ENCODE results near the gene RRP8.

Gene RRP8

DNA sequence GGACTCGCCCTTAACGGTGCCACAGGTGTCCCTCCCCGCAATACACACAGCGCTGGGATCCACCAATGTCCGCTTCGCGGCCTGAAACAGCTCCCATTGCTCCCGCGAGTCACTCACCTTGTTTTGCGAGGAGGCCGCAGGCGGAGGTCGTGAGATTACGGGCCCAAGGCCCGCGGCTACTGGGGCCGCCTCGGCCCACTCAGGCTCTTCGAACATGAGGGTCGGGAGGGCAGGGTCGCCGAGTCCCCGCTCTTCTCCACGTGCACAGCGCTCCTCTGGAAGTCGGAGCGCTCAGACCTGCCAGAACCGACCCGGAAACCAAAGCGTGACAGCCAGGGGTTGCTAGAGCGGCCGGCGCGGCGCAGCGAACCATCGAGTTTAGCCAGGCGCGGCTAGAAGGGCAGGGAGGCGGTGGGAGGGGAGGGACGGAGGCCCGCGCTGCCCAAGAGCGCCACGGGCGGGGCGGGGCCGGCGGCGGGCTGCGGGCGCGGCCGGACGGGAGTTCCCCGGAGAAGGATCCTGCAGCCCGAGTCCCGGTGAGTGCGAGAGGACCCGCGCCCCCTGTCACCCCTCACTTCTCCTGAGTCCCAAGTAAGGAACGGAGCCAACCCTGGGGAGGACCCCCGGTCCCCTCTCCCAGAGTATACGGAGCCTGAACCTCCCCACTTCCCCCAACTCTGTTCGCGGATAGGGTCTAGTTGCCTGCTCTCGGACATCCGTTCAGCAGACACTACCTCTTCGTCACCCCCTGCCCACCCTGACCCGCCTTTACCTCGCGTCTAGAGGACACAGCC lies at the start of gene RRP8, which contains the start of gene ILK:
TSS of gene RRP8 (minus strand) at position 330 of the 794 bp plus-strand sequence. CDS start at position 216, 114 bp downstream.
TSS of gene ILK (plus strand) at position 488 of the 794 bp plus-strand sequence. CDS start 498 bp downstream, outside the sequence.
- peak; percentile 84 for DNase-seq (ENCODE audit: low read depth)

DNA sequence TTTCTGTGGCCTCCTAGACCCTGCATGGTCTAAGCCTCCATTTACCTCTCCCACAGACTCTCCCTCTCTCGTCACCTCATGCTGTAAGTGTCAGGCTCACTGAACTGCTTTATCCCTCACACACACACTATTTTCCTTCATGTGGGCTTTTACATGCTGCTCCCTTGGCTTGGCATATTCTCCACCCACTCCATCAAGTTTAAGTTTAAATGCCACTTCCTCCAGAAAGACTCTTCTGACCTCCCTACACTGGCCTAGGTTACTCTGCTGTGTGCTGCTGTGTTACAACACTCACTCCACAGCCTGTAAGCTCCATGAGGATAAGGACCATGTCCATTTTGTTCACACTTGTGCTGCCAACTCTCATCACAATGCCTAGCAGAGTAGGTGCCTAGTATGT lies 49.7 kb upstream of the RRP8 start:
- DNase-seq (ENCODE audit: low read depth) = no peak

DNA sequence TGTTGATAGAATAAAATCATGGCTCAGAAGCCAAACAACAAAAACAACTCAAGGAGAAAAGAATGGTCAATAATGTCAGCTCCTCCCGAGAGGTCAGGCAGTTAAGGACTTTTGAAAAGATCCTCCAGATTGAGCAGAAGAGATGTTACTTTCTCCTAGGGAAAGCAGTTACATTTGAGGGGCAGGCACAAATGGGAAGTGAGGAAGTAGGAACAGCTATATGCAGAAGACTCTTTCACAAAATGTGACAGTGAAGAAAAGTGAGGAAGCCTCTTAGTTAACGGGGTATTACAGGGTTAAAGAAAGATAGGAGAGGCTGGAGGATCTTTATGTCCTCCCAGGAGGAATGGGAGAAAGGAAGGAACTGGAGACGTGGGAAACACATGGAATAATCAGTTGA lies 48.8 kb upstream of the RRP8 start:
- no peak for DNase-seq (ENCODE audit: low read depth)

DNA sequence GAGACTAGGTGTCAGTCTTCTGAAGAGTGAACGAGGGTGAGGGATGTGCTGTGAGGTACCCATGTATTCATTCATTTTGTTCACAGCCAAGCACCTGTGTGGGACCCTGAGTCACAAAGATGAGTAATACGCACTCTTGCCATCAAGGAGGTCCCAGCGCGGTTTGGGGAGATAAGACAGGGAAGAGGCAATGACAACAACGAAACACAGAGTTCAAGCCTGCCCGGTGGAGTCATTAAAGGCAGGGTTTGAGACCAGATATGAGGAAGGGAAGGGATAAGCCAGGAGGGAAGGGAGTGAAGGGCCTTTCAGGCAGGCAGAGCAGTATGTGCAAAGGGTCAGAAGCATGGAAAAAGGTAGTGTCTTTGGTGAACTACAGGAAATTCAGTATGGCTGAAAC lies 47.6 kb upstream of the RRP8 start:
- peak; percentile 38 for DNase-seq (ENCODE audit: low read depth)

DNA sequence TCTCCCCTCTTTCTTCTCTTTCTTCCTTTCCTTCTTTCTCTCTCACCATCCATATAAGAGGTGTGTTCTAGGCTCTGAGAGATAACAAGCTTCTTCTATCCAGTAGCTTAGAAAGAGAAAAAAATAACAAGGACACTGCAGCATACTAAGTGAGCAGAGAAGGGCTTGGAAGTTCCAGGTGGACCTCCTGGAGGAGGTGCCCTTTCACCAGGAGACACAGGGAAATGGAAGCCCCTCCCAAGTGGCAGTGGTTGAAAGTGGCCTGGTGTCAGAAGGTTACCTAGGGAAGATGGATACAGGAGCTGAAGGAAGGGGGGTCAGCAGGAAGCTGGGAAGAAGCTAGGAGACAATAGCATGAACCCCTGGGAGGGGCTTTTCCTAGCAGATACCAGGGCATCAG lies 46.7 kb upstream of the RRP8 start:
- no peak for DNase-seq (ENCODE audit: low read depth)

DNA sequence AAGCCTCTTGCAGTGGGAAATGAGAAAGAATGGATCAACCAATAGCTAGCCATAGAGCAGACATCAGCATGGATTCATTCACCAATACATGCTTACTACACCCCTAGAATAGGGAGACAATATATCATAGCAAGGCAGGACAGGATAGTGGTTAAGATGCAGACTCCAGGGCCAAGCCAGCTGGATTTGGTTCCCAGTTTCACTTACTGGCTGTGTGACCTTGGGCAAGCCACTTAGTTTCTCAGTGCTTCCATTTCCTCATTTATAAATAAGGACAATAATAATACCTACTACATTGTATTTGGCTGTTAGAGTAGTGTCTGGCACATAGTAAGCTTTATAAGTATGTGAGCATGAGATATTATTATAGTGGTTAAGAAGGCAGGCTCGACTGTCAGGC lies 45.1 kb upstream of the RRP8 start:
- DNase-seq (ENCODE audit: low read depth) = no peak

DNA sequence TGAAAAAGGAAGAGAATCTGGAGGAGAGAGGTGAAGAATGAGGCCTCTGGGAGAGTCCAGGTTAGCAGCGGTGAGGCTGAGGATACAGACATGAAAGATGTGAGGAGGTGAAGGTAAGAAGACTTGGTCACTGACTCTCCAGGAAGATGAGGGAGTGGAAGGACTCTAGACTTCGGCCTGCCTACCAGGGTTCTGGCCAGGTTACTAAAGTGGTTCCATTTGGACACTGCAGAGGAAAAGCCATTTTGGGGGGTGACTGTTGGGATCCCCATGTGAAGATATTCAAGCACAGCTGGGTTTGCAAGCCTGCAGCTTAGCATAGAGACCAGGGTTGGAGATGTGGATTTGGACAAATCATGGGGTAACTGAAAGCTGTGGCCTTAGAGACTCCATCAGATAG lies 44.4 kb upstream of the RRP8 start:
- DNase-seq (ENCODE audit: low read depth) = no peak

DNA sequence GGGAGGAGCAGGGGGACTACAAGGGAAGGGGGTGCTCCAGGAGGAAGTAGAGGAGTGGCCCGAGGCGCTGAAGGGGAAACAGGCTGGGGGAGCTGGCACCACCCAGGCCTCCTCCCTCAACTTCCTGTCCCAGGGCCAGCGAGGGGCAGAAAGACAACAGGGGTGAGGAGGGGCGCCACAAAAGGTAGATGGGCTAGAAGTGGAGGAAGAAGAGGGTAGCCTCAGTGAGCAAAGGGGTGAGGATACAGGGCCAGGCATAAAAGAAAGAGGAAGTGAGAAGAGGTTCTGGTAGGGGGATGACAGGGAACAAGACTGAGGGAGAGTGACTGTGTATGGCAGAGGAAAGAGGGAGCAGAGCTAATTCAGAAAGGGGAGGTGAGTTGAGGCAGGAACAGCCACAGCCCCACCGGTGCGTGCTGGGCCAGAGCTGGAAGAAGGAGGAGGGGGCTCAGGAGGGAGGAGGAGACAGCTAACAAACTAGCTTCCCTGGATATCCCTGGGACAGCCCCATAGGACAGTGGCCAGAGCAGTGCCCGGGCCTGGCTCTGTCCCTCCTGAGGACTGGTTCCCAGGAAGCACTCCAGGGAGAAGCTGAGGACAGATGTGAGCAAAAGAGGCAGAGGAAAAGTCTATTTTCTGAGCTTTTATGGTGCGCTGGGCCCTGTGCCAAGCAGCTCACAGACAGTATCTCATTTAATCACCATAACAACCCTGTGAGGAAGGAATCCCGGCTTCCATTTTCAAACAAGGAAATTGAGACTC lies 43.7 kb upstream of the RRP8 start:
- DNase-seq (ENCODE audit: low read depth) = no peak

DNA sequence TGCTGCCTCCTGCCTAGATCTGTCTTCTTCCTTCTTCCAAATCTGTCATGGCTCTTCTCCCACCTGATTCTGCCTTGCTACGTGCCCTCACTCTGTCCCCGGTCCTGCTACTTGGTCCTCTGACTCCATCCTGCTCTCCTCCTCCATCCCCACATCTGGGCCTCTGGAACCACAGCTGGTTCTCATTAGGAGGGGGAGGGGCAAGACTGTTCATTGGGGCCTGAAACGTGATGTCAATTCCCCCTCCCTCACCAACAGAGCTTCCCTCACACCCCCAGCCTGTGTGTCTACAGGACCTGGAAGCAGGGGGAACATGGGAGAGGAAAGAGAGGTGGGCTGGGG lies 43.1 kb upstream of the RRP8 start:
- no peak for DNase-seq (ENCODE audit: low read depth)

DNA sequence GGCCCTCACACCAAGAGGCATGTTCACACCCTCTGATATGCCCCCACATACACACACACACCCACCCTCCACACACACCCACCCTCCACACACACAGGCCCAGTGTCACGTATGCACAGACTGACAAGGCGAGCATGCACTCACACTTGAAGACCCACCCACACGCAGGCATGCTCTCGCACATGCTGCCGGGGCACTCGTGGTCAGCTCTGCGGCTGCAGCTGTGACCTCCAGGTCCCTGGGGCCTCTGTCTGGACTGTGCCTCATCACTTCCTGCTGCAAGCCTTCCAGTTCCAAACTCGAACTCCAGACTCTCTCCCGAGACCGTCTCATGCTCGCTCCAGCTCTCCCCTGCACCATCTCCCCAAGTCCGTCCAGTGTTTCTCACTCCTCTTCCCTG lies 42.7 kb upstream of the RRP8 start:
- DNase-seq (ENCODE audit: low read depth) = no peak

DNA sequence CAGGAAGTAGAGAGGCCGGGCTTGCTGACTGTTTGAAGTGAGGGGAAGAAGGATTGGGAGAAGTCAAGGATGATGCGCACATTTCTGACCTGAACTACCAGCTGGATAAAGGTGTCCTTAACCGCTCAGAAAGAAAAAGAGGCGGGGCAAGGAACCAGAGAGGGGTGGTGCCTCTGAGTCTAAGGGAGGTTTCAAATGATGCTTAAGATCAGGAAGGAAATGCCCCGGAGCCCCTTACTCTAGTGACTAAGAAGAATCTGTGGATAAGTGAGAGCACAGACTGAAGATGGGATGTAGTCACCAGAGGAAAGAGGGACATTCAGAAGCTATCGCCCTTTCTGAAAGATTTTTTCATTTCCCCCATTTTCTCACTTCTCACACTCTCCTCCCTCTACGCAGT lies 39.5 kb upstream of the RRP8 start:
- no peak for DNase-seq (ENCODE audit: low read depth)

DNA sequence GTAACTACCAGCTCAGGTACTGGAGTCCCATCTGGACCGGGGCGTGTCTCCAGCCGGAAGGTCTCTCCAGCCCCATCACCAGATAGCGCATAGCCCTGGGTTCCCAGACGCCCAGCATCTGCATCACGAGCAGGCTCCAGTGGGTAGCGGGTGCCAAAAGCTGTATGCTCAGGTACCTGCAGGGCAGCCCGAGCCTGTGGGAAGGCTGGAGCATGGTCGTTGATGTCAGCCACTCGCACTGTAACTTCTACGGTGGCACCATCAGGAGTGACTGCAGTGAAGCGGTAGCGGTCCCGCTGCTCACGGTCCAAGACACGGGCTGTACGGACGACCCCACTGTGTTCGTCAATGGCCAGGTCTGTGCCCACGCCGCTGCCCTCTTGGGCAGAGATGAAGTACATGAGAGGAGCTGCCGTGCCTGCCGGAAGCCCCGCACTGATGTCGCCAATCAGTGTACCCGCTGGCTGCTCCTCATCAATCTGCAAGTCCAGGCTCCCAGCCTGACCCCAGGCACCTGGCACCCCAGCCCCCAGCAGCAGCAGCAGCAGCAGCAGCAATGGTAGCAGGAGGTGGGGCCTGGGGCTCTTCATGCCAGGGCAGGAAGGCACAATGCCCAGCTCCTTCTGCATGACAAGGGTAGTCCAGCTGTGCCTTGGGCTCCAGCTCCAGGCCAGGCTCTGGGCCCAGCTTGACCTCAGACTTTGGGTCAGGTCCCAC lies 37.7 kb upstream of the RRP8 start:
- no peak for DNase-seq (ENCODE audit: low read depth)

DNA sequence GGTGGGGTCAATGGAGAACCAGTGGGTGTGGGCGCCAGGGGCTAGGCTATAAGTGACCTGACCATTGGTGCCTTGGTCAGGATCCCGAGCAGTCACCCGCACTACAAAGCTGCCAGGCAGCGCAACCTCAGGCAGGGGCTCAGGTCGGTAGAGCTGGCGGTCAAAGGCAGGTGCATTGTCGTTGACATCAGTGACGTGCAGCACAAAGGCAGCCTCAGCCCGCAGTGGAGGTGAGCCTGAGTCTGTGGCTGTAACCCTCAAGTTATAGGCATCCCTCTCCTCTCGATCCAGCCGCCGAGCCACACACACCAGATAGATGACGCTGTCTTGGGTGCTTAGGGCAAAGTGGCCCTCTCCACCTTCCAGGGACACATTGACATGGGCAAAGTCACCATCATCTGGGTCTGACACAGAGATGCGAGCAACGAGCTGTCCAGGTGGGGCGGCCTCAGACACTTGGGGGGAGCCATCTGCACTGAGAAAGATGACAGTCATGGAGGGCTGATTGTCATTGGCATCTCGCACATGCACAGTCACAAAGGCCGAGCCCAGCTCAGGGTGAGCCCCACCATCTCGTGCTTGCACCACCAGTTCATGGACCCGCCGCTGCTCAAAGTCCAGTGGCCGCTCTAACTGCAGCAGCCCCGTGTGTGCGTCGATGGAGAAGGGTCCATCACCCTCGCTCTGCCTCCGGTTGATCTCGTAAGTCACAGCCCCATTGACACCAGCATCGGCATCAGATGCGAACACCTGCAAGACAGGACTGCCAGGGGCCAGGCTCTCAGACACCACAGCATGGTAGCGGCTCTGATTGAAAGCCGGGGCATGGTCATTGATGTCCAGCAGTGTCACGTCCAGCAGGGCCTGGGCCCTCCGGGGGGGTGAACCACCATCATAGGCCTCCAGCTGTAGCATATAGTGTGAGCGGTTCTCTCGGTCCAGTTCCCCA lies 36.9 kb upstream of the RRP8 start:
- no peak for DNase-seq (ENCODE audit: low read depth)

DNA sequence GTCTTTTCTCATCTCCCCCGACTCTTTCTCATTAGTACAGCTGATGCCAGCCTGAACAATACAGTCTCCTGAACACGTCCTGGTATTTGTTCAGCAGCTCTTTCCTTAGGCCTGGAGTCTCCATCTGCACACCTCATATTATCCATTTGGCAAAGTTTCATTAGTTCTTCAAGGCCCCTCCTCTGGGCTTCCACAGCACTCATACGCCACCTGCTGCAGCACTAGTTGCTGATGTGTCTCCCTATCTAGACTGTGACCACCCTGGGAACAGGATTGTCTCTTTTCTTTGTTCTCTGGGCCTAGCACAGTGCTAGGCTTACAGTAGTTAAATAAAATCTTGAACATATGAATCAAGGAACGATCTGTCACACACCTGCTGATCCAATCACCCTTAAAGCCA lies 35.0 kb upstream of the RRP8 start:
- DNase-seq (ENCODE audit: low read depth) = no peak

DNA sequence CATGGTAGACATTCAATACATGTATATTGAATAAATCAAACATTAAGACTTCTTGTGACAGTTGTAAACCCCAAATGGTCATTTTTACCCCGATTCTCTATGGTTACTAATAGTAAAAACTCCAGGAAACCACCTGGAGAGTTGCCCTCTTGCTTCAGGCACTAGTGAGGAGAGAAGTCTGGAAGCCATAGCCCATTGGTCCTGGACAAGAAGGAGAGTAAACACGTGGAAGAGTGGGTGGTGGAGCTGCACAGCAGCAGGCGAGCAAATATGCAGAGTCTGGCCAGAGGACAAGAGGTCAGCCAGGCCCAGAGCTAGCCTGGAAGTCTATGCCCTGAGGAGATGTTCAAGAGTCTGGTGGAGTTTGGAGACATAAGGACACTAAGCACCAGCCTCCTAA lies 34.5 kb upstream of the RRP8 start:
- DNase-seq (ENCODE audit: low read depth) = no peak

DNA sequence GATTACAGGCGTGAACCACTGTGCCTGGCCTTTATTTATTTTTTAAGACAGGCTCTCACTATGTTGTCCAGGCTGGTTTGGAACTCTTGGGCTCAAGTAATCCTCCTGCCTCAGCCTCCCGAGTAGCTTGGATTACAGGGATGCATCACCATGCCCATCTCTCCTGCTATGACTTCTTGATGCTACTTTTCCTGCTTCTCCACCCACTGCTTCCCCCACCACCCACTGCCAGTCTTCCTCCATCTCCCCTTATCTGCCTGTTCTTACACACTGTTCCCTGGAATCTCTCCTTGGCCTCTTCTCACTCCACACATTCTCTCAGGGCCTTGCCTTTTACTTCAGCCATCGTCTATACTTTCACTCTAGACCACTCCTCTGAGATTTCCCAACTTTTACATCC lies 33.1 kb upstream of the RRP8 start:
- DNase-seq (ENCODE audit: low read depth) = no peak

DNA sequence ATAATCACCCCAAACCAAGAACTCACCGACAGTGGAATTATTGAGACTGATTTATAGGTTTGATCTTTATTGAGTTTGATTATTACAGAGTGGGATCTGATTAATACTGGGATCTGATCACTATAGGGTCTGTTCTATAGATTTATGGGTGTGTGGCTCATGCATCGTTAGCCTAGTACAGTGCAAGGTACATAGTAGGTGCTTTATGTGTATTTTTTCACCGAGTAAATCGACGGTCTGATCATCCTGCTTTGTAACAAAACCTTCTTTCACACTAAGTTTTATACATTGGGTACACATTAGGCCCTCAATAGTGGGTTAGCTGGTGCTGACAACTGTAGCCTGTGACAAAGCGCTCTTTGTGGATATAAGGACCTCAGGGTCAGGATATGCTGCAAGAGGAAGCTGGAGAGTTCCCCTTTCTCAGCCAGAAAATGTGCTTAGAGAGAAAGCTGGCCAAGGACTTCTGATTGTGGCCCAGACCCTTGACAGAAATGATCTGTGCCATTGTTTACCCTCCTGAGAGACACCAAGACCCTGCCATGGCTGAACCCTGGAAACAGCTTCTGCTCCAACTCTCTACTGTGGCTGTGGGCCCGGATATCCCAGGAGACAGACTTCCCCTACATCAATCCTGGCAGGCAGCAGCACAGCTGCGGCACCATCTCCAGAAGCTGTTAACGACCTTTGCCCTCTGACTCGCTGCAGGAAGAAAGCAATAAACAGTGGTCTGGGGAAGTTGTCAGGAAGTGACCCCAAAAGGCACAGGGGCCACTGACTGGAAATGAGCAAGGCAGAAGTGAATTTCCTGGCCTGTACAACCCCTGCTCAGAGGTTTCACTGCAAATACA lies 31.9 kb upstream of the RRP8 start:
- DNase-seq (ENCODE audit: low read depth) = no peak

DNA sequence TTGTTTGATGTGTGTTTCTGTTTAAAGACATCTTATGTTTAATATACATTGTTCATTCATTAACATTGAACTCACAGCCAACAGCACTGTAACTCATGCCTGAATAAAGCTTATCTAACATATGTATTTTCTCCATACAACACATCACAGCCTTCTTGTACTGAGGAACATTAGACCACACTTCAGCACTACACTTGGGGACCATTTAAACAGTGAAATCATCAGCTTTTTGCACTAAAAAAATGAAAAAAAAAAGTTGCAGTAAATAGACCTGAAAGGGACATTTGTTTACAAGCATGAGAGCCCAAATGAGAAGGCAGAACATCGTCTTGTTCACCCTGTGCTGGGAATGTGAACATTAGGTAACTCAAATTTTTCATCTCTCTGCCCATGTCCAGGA lies 31.1 kb upstream of the RRP8 start:
- DNase-seq (ENCODE audit: low read depth) = no peak

DNA sequence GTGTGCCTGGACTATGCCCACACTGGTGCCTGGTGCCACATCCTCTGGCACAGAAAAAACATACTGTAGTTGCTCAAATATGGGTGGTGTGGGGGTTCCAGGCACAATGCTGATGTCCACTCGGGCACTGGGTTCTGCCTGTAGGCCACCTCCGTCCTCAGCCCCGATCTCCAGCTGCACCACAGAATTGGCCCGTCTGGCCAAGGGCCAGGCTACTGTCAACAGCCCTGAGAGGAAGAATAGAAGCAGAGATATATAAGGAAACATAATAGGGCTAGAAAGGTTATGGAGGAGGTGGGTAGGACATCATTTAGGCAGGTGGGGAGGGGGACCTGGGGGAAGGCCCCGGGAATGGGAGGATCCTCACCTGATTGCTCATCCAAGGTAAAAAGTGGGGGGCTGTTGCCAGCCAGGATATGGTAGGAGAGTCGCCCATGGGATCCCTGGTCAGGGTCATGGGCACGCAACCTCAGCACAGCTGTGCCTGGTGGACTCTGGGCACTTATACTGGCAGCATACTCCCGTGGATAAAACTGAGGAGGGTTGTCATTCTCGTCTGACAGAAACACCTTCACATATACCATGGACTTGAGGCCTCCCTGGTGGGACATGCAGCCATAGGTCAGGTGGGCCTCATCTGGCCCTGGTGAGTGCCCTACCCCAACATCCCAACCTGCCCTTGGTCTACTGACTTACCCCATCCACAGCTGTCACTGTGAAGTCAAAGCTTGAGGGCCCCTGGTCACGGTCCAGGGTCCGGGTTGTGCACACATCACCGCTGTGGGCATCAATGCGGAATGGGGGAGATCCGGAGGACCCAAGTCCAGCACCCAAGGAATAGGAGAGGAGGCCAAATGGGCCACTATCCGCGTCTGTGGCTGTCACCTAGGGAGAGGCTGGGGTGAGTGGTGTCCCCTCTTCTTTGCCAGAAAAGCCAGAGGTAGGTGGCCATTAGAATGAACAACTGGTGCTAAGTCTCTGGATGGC lies 30.3 kb upstream of the RRP8 start:
- no peak for DNase-seq (ENCODE audit: low read depth)

Measured in activated T-cell treated with anti-CD3 and anti-CD28 coated beads for 24 hours (primary cell).